ENCODE results near the gene NPVF. TPM values are rescaled to one million over a fixed set of nuclear protein-coding genes. Genes with fewer than 3 reads are reported as not detected.

NPVF gene
- total RNA-seq, 1 experiment from 2014 or later: not detected

GRCh38 chr7:25242678-25243077 lies 14.4 kb upstream of the NPVF start:
- peaks cover 27% of the 10 kb centered on the region for H3K27me3 Mint-ChIP-seq (ENCODE audit: insufficient read depth, unreplicated experiment)
- no peaks in the 10 kb centered on the region for H3K27me3 ChIP-seq (replicated peaks; ENCODE audit: control insufficient read depth, insufficient read depth, low read length)
- no peak overlapping the region for H3K4me3 ChIP-seq (ENCODE audit: low read depth, low read length)

GRCh38 chr7:25240896-25241295 lies 12.6 kb upstream of the NPVF start:
- H3K4me1 ChIP-seq: no peaks in the 10 kb centered on the region
- CTCF ChIA-PET: no interaction called here
- no peak for TF ChIP-seq CTCF (IDR thresholded peaks at IDR 0.05; ENCODE audit: insufficient read depth in 1 of 2, low read depth in 1 of 2, low read length in 1 of 2, severe bottlenecking in 1 of 2, unreplicated experiment in 1 of 2)
- H3K4me3 ChIP-seq (ENCODE audit: low read depth, low read length): no peak overlapping the region
- POLR2A ChIA-PET: no interaction called here
- no peaks in the 10 kb centered on the region for H3K9me3 ChIP-seq
- no peaks in the 10 kb centered on the region for H3K36me3 Mint-ChIP-seq (ENCODE audit: insufficient read depth, unreplicated experiment)
- intact Hi-C loops (cut with micrococcal nuclease; ENCODE audit: unreplicated experiment): no loop called here
- BruUV-seq (replicated peaks): no TSS peak
- no peaks in the 10 kb centered on the region; the same call in 1 of the 2 replicates for H3K27me3 ChIP-seq (replicated peaks; ENCODE audit: control insufficient read depth, insufficient read depth, low read length)
- H3K27me3 Mint-ChIP-seq (ENCODE audit: insufficient read depth, unreplicated experiment): peaks cover 27% of the 10 kb centered on the region
- no peak overlapping the region for H3K27ac Mint-ChIP-seq (ENCODE audit: unreplicated experiment)
- H3K4me3 Mint-ChIP-seq (ENCODE audit: unreplicated experiment): no peak overlapping the region
- no peaks in the 10 kb centered on the region for H3K36me3 ChIP-seq (ENCODE audit: control insufficient read depth, insufficient read depth, low read length)
- H3K9me3 Mint-ChIP-seq (ENCODE audit: unreplicated experiment): no peaks in the 10 kb centered on the region
- DNase-seq: no peak
- no peaks in the 10 kb centered on the region for H3K4me1 Mint-ChIP-seq (ENCODE audit: low read depth, unreplicated experiment)

More at GRCh38 chr7:25242678-25243077, 14.4 kb upstream of the NPVF start:
- H3K4me1 Mint-ChIP-seq (ENCODE audit: low read depth, unreplicated experiment): no peaks in the 10 kb centered on the region
- Histone ChIP-seq H3K4me1 (no peaks in the 10 kb centered on the region), H3K36me3 (ENCODE audit: control insufficient read depth, insufficient read depth, low read length) (no peaks in the 10 kb centered on the region), H3K9me3 (no peaks in the 10 kb centered on the region)
- no peak for TF ChIP-seq CTCF (IDR thresholded peaks at IDR 0.05; ENCODE audit: insufficient read depth in 1 of 2, low read depth in 1 of 2, low read length in 1 of 2, severe bottlenecking in 1 of 2, unreplicated experiment in 1 of 2)
- DNase-seq: no peak
- intact Hi-C loops (cut with micrococcal nuclease; ENCODE audit: unreplicated experiment): no loop called here
- no peaks in the 10 kb centered on the region for H3K9me3 Mint-ChIP-seq (ENCODE audit: unreplicated experiment)
- H3K4me3 Mint-ChIP-seq (ENCODE audit: unreplicated experiment): no peak overlapping the region
- no peaks in the 10 kb centered on the region for H3K36me3 Mint-ChIP-seq (ENCODE audit: insufficient read depth, unreplicated experiment)
- H3K27ac Mint-ChIP-seq (ENCODE audit: unreplicated experiment): no peak overlapping the region
- ChIA-PET POLR2A (no interaction called here), CTCF (no interaction called here)
- no TSS peak for BruUV-seq (replicated peaks)

GRCh38 chr7:25240340-25240739 lies 12.1 kb upstream of the NPVF start:
- Mint-ChIP-seq H3K9me3 (ENCODE audit: unreplicated experiment) (no peaks in the 10 kb centered on the region), H3K36me3 (ENCODE audit: insufficient read depth, unreplicated experiment) (no peaks in the 10 kb centered on the region), H3K27me3 (ENCODE audit: insufficient read depth, unreplicated experiment) (peaks cover 29% of the 10 kb centered on the region), H3K4me1 (ENCODE audit: low read depth, unreplicated experiment) (no peaks in the 10 kb centered on the region), H3K27ac (ENCODE audit: unreplicated experiment) (no peak overlapping the region), H3K4me3 (ENCODE audit: unreplicated experiment) (no peak overlapping the region)
- no peak for DNase-seq
- Histone ChIP-seq H3K4me3 (ENCODE audit: low read depth, low read length) (no peak overlapping the region), H3K4me1 (no peaks in the 10 kb centered on the region), H3K9me3 (no peaks in the 10 kb centered on the region), H3K36me3 (ENCODE audit: control insufficient read depth, insufficient read depth, low read length) (no peaks in the 10 kb centered on the region), H3K27me3 (replicated peaks; ENCODE audit: control insufficient read depth, insufficient read depth, low read length) (no peaks in the 10 kb centered on the region; the same call in 1 of the 2 replicates)
- intact Hi-C loops (cut with micrococcal nuclease; ENCODE audit: unreplicated experiment): no loop called here
- CTCF ChIA-PET: no interaction called here
- POLR2A ChIA-PET: no interaction called here
- TF ChIP-seq CTCF (IDR thresholded peaks at IDR 0.05; ENCODE audit: insufficient read depth in 1 of 2, low read depth in 1 of 2, low read length in 1 of 2, severe bottlenecking in 1 of 2, unreplicated experiment in 1 of 2): no peak
- BruUV-seq (replicated peaks): no TSS peak
